H1 (cell line): ENCODE measurements around the gene TAS1R3. TPM values are rescaled to one million over a fixed set of nuclear protein-coding genes. Genes with fewer than 3 reads are reported as not detected.

Experiments used
- BACH1 ChIP-seq: IDR thresholded peaks from 2 replicates; pipeline ENCODE4 v1.6.1; 2012; ENCODE audit warnings: low read length, improper control_type of control experiment
- CHD2 ChIP-seq: IDR thresholded peaks from 2 replicates; pipeline ENCODE4 v1.6.1; 2012; ENCODE audit warnings: low read length, improper control_type of control experiment
- GABPA ChIP-seq: IDR thresholded peaks from 2 replicates; pipeline ENCODE4 v1.6.1; 2011; ENCODE audit warnings: mild to moderate bottlenecking, low read length, moderate library complexity, borderline replicate concordance; ENCODE audit not compliant: insufficient read depth
- NRF1 ChIP-seq: IDR thresholded peaks from 2 replicates; pipeline ENCODE4 v1.6.1; 2011; ENCODE audit warnings: mild to moderate bottlenecking, low read depth, low read length, improper control_type of control experiment
- SP1 ChIP-seq: IDR thresholded peaks from 2 replicates; pipeline ENCODE4 v1.6.1; 2011; ENCODE audit warnings: low read depth, low read length
- ZNF274 ChIP-seq: IDR thresholded peaks from 2 replicates; pipeline ENCODE4 v1.7.0; 2012; ENCODE audit warnings: low read length, borderline replicate concordance; ENCODE audit errors: extremely low read depth
- polyA plus RNA-seq, 7 experiments: library from polyadenylated mRNA; depleted of rRNA in 3 of 7; stranded (reverse) in 5 of 7; unstranded in 2 of 7; fragments of >200 nt in 5 of 7; fragments of 200-250 nt in 2 of 7; gene quantifications; 1 replicate in 5 of 7; 2 replicates in 1 of 7; 4 replicates in 1 of 7; pipeline versions ENCODE4 v1.2.1 to v1.2.3, GENCODE V29; 2011 to 2013; ENCODE audit warnings: missing spikeins in 2 of 7, mixed read lengths in 2 of 7
- total RNA-seq: library from RNA; stranded (reverse); fragmentation: NEBNext Ultra II Directional; extraction: Animal tissue kit (Norgen Biotek cat#: 25700); gene quantifications from 2 replicates; pipeline ENCODE4 v1.2.1, GENCODE V29; 2021
- TF ChIP-seq, protein P1 (sequence below): fragments of 300-600 bp; sonication (generic); IDR thresholded peaks from 2 replicates; pipeline ENCODE4 v1.7.1; 2012; ENCODE audit warnings: low read length, moderate library complexity, mild to moderate bottlenecking, inconsistent platforms; ENCODE audit not compliant: insufficient replicate concordance
- TF ChIP-seq, protein P2 (sequence below): IDR thresholded peaks from 2 replicates; pipeline ENCODE4 v1.6.1; 2011; ENCODE audit warnings: low read depth, mild to moderate bottlenecking, low read length; ENCODE audit not compliant: insufficient read depth
- TF ChIP-seq, protein P3 (sequence below): IDR thresholded peaks from 2 replicates; pipeline ENCODE4 v1.6.1; 2012; ENCODE audit warnings: inconsistent platforms

TAS1R3 gene
- total and polyA plus RNA-seq, 2 of the 8 experiments (the other 6 are each of a cell fraction or from before 2014, with no cell fraction given) = 0.03 to 0.19 TPM

DNA sequence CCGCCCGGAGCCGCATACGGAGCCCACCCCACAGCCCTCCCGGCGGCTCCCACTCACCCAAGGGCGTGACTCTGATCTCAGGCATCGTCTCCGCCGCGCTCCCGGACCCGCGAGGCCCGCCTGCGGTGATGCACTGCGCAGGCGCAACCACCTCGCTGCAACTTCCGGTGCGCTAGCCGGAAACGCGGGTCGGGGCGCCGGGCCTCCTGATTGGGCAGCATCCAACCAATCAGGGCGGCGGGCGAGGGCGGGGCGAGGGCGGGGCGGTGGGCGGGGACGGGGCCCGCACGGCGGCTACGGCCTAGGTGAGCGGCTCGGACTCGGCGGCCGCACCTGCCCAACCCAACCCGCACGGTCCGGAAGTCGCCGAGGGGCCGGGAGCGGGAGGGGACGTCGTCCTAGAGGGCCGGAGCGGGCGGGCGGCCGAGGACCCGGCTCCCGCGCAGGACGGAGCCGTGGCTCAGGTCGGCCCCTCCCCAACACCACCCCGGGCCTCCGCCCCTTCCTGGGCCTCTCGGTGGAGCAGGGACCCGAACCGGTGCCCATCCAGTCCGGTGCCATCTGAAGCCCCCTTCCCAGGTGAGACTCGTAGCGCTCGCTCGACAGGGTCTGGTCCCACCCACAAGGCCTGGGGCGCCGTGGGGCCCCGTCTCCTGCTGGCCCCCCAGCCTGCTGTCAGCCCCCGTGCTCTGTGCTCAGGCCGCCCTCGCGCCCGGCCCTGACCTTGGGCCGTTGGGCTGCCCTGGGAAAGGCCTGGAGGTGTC is 6.4 kb upstream of the TAS1R3 start, which contains the start of the genes CPTP and INTS11 (continued):
- TF ChIP-seq, protein P1, sequence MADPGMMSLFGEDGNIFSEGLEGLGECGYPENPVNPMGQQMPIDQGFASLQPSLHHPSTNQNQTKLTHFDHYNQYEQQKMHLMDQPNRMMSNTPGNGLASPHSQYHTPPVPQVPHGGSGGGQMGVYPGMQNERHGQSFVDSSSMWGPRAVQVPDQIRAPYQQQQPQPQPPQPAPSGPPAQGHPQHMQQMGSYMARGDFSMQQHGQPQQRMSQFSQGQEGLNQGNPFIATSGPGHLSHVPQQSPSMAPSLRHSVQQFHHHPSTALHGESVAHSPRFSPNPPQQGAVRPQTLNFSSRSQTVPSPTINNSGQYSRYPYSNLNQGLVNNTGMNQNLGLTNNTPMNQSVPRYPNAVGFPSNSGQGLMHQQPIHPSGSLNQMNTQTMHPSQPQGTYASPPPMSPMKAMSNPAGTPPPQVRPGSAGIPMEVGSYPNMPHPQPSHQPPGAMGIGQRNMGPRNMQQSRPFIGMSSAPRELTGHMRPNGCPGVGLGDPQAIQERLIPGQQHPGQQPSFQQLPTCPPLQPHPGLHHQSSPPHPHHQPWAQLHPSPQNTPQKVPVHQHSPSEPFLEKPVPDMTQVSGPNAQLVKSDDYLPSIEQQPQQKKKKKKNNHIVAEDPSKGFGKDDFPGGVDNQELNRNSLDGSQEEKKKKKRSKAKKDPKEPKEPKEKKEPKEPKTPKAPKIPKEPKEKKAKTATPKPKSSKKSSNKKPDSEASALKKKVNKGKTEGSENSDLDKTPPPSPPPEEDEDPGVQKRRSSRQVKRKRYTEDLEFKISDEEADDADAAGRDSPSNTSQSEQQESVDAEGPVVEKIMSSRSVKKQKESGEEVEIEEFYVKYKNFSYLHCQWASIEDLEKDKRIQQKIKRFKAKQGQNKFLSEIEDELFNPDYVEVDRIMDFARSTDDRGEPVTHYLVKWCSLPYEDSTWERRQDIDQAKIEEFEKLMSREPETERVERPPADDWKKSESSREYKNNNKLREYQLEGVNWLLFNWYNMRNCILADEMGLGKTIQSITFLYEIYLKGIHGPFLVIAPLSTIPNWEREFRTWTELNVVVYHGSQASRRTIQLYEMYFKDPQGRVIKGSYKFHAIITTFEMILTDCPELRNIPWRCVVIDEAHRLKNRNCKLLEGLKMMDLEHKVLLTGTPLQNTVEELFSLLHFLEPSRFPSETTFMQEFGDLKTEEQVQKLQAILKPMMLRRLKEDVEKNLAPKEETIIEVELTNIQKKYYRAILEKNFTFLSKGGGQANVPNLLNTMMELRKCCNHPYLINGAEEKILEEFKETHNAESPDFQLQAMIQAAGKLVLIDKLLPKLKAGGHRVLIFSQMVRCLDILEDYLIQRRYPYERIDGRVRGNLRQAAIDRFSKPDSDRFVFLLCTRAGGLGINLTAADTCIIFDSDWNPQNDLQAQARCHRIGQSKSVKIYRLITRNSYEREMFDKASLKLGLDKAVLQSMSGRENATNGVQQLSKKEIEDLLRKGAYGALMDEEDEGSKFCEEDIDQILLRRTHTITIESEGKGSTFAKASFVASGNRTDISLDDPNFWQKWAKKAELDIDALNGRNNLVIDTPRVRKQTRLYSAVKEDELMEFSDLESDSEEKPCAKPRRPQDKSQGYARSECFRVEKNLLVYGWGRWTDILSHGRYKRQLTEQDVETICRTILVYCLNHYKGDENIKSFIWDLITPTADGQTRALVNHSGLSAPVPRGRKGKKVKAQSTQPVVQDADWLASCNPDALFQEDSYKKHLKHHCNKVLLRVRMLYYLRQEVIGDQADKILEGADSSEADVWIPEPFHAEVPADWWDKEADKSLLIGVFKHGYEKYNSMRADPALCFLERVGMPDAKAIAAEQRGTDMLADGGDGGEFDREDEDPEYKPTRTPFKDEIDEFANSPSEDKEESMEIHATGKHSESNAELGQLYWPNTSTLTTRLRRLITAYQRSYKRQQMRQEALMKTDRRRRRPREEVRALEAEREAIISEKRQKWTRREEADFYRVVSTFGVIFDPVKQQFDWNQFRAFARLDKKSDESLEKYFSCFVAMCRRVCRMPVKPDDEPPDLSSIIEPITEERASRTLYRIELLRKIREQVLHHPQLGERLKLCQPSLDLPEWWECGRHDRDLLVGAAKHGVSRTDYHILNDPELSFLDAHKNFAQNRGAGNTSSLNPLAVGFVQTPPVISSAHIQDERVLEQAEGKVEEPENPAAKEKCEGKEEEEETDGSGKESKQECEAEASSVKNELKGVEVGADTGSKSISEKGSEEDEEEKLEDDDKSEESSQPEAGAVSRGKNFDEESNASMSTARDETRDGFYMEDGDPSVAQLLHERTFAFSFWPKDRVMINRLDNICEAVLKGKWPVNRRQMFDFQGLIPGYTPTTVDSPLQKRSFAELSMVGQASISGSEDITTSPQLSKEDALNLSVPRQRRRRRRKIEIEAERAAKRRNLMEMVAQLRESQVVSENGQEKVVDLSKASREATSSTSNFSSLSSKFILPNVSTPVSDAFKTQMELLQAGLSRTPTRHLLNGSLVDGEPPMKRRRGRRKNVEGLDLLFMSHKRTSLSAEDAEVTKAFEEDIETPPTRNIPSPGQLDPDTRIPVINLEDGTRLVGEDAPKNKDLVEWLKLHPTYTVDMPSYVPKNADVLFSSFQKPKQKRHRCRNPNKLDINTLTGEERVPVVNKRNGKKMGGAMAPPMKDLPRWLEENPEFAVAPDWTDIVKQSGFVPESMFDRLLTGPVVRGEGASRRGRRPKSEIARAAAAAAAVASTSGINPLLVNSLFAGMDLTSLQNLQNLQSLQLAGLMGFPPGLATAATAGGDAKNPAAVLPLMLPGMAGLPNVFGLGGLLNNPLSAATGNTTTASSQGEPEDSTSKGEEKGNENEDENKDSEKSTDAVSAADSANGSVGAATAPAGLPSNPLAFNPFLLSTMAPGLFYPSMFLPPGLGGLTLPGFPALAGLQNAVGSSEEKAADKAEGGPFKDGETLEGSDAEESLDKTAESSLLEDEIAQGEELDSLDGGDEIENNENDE = no peak
- TF ChIP-seq, protein P2, sequence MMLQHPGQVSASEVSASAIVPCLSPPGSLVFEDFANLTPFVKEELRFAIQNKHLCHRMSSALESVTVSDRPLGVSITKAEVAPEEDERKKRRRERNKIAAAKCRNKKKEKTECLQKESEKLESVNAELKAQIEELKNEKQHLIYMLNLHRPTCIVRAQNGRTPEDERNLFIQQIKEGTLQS = no peak
- no peak for TF ChIP-seq SP1
- TF ChIP-seq BACH1 = no peak
- TF ChIP-seq, protein P3, sequence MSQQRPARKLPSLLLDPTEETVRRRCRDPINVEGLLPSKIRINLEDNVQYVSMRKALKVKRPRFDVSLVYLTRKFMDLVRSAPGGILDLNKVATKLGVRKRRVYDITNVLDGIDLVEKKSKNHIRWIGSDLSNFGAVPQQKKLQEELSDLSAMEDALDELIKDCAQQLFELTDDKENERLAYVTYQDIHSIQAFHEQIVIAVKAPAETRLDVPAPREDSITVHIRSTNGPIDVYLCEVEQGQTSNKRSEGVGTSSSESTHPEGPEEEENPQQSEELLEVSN = 0 out of 2 replicates have a peak, but pooled peaks have one; percentile 32
- TF ChIP-seq GABPA = peak; percentile 87
- TF ChIP-seq ZNF274 = no peak
- TF ChIP-seq CHD2 = no peak
- peak; percentile 85 for TF ChIP-seq NRF1
